ENCODE results near the gene CAMK1G.

The CAMK1G gene

GRCh38 chr1:209618291-209618690 lies 34.8 kb downstream of the CAMK1G start:
- TF ChIP-seq SIN3A (IDR thresholded peaks at IDR 0.05; ENCODE audit: borderline replicate concordance, insufficient read depth, low read length), result no peak
- TF ChIP-seq POLR2AphosphoS5 (IDR thresholded peaks at IDR 0.05; ENCODE audit: low read depth, low read length), result no peak
- no peak for TF ChIP-seq REST (IDR thresholded peaks at IDR 0.05; ENCODE audit: insufficient read depth in 1 of 2, low read depth in 2 of 2, low read length in 2 of 2)
- TF ChIP-seq FOXP2 (optimal IDR thresholded peaks at IDR 0.05; ENCODE audit: borderline replicate concordance, extremely low read depth, extremely low read length, insufficient read depth), result no peak
- no peak for TF ChIP-seq TAF1 (IDR thresholded peaks at IDR 0.05; ENCODE audit: borderline replicate concordance, insufficient read depth, low read length)

- TF ChIP-seq SIN3A (IDR thresholded peaks at IDR 0.05; ENCODE audit: borderline replicate concordance, insufficient read depth, low read length), result no peak
- TF ChIP-seq TAF1 (IDR thresholded peaks at IDR 0.05; ENCODE audit: borderline replicate concordance, insufficient read depth, low read length), result no peak
- no peak for TF ChIP-seq FOXP2 (optimal IDR thresholded peaks at IDR 0.05; ENCODE audit: borderline replicate concordance, extremely low read depth, extremely low read length, insufficient read depth)
- TF ChIP-seq REST (IDR thresholded peaks at IDR 0.05; ENCODE audit: insufficient read depth in 1 of 2, low read depth in 2 of 2, low read length in 2 of 2), result no peak
- no peak for TF ChIP-seq POLR2AphosphoS5 (IDR thresholded peaks at IDR 0.05; ENCODE audit: low read depth, low read length)
Measured at GRCh38 chr1:209618756-209619420, 35.4 kb downstream of the CAMK1G start.

- TF ChIP-seq REST (IDR thresholded peaks at IDR 0.05; ENCODE audit: insufficient read depth in 1 of 2, low read depth in 2 of 2, low read length in 2 of 2) (no peak), SIN3A (IDR thresholded peaks at IDR 0.05; ENCODE audit: borderline replicate concordance, insufficient read depth, low read length) (no peak), FOXP2 (optimal IDR thresholded peaks at IDR 0.05; ENCODE audit: borderline replicate concordance, extremely low read depth, extremely low read length, insufficient read depth) (no peak), TAF1 (IDR thresholded peaks at IDR 0.05; ENCODE audit: borderline replicate concordance, insufficient read depth, low read length) (no peak), POLR2AphosphoS5 (IDR thresholded peaks at IDR 0.05; ENCODE audit: low read depth, low read length) (no peak)
Measured at GRCh38 chr1:209619696-209620486, 36.4 kb downstream of the CAMK1G start.

GRCh38 chr1:209620487-209620884 lies 37.0 kb downstream of the CAMK1G start:
- no peak for TF ChIP-seq SIN3A (IDR thresholded peaks at IDR 0.05; ENCODE audit: borderline replicate concordance, insufficient read depth, low read length)
- no peak for TF ChIP-seq POLR2AphosphoS5 (IDR thresholded peaks at IDR 0.05; ENCODE audit: low read depth, low read length)
- no peak for TF ChIP-seq FOXP2 (optimal IDR thresholded peaks at IDR 0.05; ENCODE audit: borderline replicate concordance, extremely low read depth, extremely low read length, insufficient read depth)
- TF ChIP-seq TAF1 (IDR thresholded peaks at IDR 0.05; ENCODE audit: borderline replicate concordance, insufficient read depth, low read length), result no peak
- no peak for TF ChIP-seq REST (IDR thresholded peaks at IDR 0.05; ENCODE audit: insufficient read depth in 1 of 2, low read depth in 2 of 2, low read length in 2 of 2)
